Measurements from ENCODE around the gene PLEKHH2. TPM values are rescaled to one million over a fixed set of nuclear protein-coding genes. Genes with fewer than 3 reads are reported as not detected.
A peak's percentile ranks its signal among the peaks of the same experiment; 100 is the strongest.
"Not testable (repeated sequence)": the region's sequence is repeated elsewhere in the genome, so short reads cannot be mapped to it uniquely, and the experiment has no call there.

Gene PLEKHH2
- total RNA-seq, 1 donor from 2014 or later, result 2.1 TPM

- Mint-ChIP-seq H3K27me3 (ENCODE audit: low read depth) (no peaks in the 10 kb centered on the region), H3K36me3 (ENCODE audit: low read depth) (peaks cover 2% of the 10 kb centered on the region), H3K4me3 (no peak overlapping the region), H3K9me3 (no peaks in the 10 kb centered on the region), H3K4me1 (no peaks in the 10 kb centered on the region), H3K27ac (ENCODE audit: unreplicated experiment) (no peak overlapping the region)
- TF ChIP-seq CTCF (conservative IDR thresholded peaks at IDR 0.05), result no peak
- no peak for DNase-seq (ENCODE audit: low read depth, low spot score)
Measured at GRCh38 chr2:43685357-43685756, 48.3 kb downstream of the PLEKHH2 start.

- Mint-ChIP-seq H3K4me3 (no peak overlapping the region), H3K9me3 (peaks cover 3% of the 10 kb centered on the region), H3K27ac (ENCODE audit: unreplicated experiment) (no peak overlapping the region), H3K27me3 (ENCODE audit: low read depth) (no peaks in the 10 kb centered on the region), H3K36me3 (ENCODE audit: low read depth) (no peaks in the 10 kb centered on the region), H3K4me1 (no peaks in the 10 kb centered on the region)
- TF ChIP-seq CTCF (conservative IDR thresholded peaks at IDR 0.05), result no peak
- no peak for DNase-seq (ENCODE audit: low read depth, low spot score)
Measured at GRCh38 chr2:43689999-43690398, 52.9 kb downstream of the PLEKHH2 start.

- Mint-ChIP-seq H3K36me3 (ENCODE audit: low read depth) (no peaks in the 10 kb centered on the region), H3K27me3 (ENCODE audit: low read depth) (no peaks in the 10 kb centered on the region), H3K4me3 (no peak overlapping the region), H3K9me3 (peaks cover 3% of the 10 kb centered on the region), H3K27ac (ENCODE audit: unreplicated experiment) (no peak overlapping the region), H3K4me1 (no peaks in the 10 kb centered on the region)
- TF ChIP-seq CTCF (conservative IDR thresholded peaks at IDR 0.05), result no peak
- no peak for DNase-seq (ENCODE audit: low read depth, low spot score)
Measured at GRCh38 chr2:43692428-43692994, 55.5 kb downstream of the PLEKHH2 start.

- not testable (repeated sequence) for H3K4me1 Mint-ChIP-seq; H3K36me3 Mint-ChIP-seq (ENCODE audit: low read depth); H3K27me3 Mint-ChIP-seq (ENCODE audit: low read depth); H3K4me3 Mint-ChIP-seq; H3K9me3 Mint-ChIP-seq; DNase-seq (ENCODE audit: low read depth, low spot score)
- peak overlapping the region; percentile 24 for H3K27ac Mint-ChIP-seq (ENCODE audit: unreplicated experiment)
Measured at GRCh38 chr2:43698140-43698539, 61.1 kb downstream of the PLEKHH2 start.

GRCh38 chr2:43699761-43700160 lies 62.7 kb downstream of the PLEKHH2 start:
- Mint-ChIP-seq H3K9me3 (no peaks in the 10 kb centered on the region), H3K4me3 (no peak overlapping the region), H3K27ac (ENCODE audit: unreplicated experiment) (no peak overlapping the region), H3K36me3 (ENCODE audit: low read depth) (no peaks in the 10 kb centered on the region), H3K27me3 (ENCODE audit: low read depth) (no peaks in the 10 kb centered on the region), H3K4me1 (no peaks in the 10 kb centered on the region)
- DNase-seq (ENCODE audit: low read depth, low spot score), result no peak
- no peak for TF ChIP-seq CTCF (conservative IDR thresholded peaks at IDR 0.05)

GRCh38 chr2:43701111-43701510 lies 64.1 kb downstream of the PLEKHH2 start:
- TF ChIP-seq CTCF (conservative IDR thresholded peaks at IDR 0.05), result no peak
- Mint-ChIP-seq H3K4me1 (no peaks in the 10 kb centered on the region), H3K4me3 (no peak overlapping the region), H3K36me3 (ENCODE audit: low read depth) (no peaks in the 10 kb centered on the region), H3K27me3 (ENCODE audit: low read depth) (no peaks in the 10 kb centered on the region), H3K9me3 (no peaks in the 10 kb centered on the region), H3K27ac (ENCODE audit: unreplicated experiment) (no peak overlapping the region)
- DNase-seq (ENCODE audit: low read depth, low spot score), result no peak
